Measurements from ENCODE around the gene RERG. TPM values are rescaled to one million over a fixed set of nuclear protein-coding genes. Genes with fewer than 3 reads are reported as not detected.

The RERG gene
- total RNA-seq, 1 donor from 2014 or later, result 0.20 TPM

- intact Hi-C loops (cut with micrococcal nuclease), result no loop called here
Measured at GRCh38 chr12:15192720-15193119, 28.5 kb downstream of the RERG start.

GRCh38 chr12:15188127-15188526 is 33.1 kb downstream of the RERG start:
- intact Hi-C loops (cut with micrococcal nuclease), result no loop called here

- intact Hi-C loops (cut with micrococcal nuclease), result no loop called here
Measured at GRCh38 chr12:15186597-15186996, 34.6 kb downstream of the RERG start.

GRCh38 chr12:15184484-15184883 is 36.7 kb downstream of the RERG start:
- intact Hi-C loops (cut with micrococcal nuclease), result loop anchor here (5.0 kb wide), 1 partner anchor 38 kb away; the partner anchor contains the start of gene RERG

- intact Hi-C loops (cut with micrococcal nuclease), result loop anchor here (5.0 kb wide), 1 partner anchor 38 kb away; the partner anchor contains the start of gene RERG
Measured at GRCh38 chr12:15183821-15184220, 37.4 kb downstream of the RERG start.

- intact Hi-C loops (cut with micrococcal nuclease), result loop anchor here (5.0 kb wide), 1 partner anchor 41 kb away; the partner anchor contains the start of gene RERG
Measured at GRCh38 chr12:15181017-15181683, 40.1 kb downstream of the RERG start.

GRCh38 chr12:15180325-15180724 is 40.9 kb downstream of the RERG start:
- intact Hi-C loops (cut with micrococcal nuclease), result loop anchor here (5.0 kb wide), 1 partner anchor 42 kb away; the partner anchor contains the start of gene RERG

GRCh38 chr12:15179672-15180071 is 41.5 kb downstream of the RERG start:
- intact Hi-C loops (cut with micrococcal nuclease), result loop anchor here (5.0 kb wide), 1 partner anchor 43 kb away; the partner anchor contains the start of gene RERG

- intact Hi-C loops (cut with micrococcal nuclease), result no loop called here
Measured at GRCh38 chr12:15173142-15173541, 48.1 kb downstream of the RERG start.

- intact Hi-C loops (cut with micrococcal nuclease), result no loop called here
Measured at GRCh38 chr12:15172060-15172822, 49.0 kb downstream of the RERG start.

- intact Hi-C loops (cut with micrococcal nuclease), result no loop called here
Measured at GRCh38 chr12:15171012-15171655, 50.1 kb downstream of the RERG start.

GRCh38 chr12:15168026-15168678 is 53.1 kb downstream of the RERG start:
- intact Hi-C loops (cut with micrococcal nuclease), result no loop called here

- intact Hi-C loops (cut with micrococcal nuclease), result no loop called here
Measured at GRCh38 chr12:15165012-15165659, 56.1 kb downstream of the RERG start.

GRCh38 chr12:15163030-15163976 is 57.9 kb downstream of the RERG start:
- intact Hi-C loops (cut with micrococcal nuclease), result no loop called here

- intact Hi-C loops (cut with micrococcal nuclease), result no loop called here
Measured at GRCh38 chr12:15158083-15158482, 63.1 kb downstream of the RERG start.

GRCh38 chr12:15157269-15157671 is 63.9 kb downstream of the RERG start:
- intact Hi-C loops (cut with micrococcal nuclease), result no loop called here

GRCh38 chr12:15155271-15155670 is 65.9 kb downstream of the RERG start:
- intact Hi-C loops (cut with micrococcal nuclease), result no loop called here

GRCh38 chr12:15154103-15154502 is 67.1 kb downstream of the RERG start:
- intact Hi-C loops (cut with micrococcal nuclease), result no loop called here

- intact Hi-C loops (cut with micrococcal nuclease), result no loop called here
Measured at GRCh38 chr12:15152868-15153267, 68.3 kb downstream of the RERG start.

GRCh38 chr12:15152456-15152855 is 68.8 kb downstream of the RERG start:
- intact Hi-C loops (cut with micrococcal nuclease), result no loop called here

Measured in T-helper 1 cell treated with Interleukin-12 subunit alpha and Interleukin-12 subunit beta and Interleukin-4 antibody, amounts not matched to agents 30 ng/mL and 1 ng/mL, for 36 hours (primary cell).